Neural cell (in vitro differentiated cells): ENCODE data around the gene APOL5. TPM values are rescaled to one million over a fixed set of nuclear protein-coding genes. Genes with fewer than 3 reads are reported as not detected.
"Not testable (repeated sequence)": the region's sequence is repeated elsewhere in the genome, so short reads cannot be mapped to it uniquely, and the experiment has no call there.

Source experiments
- H2AFZ ChIP-seq: fragments of 200-600, 300-800 bp; sonication (generic), shearing (Covaris generic); 2 replicates; pipeline ENCODE4 v1.6.0; 2014; ENCODE audit warnings: low read depth, mild to moderate bottlenecking, antibody characterized with exemption, low read length, moderate library complexity
- H3F3A ChIP-seq: fragments of 200-600 bp; shearing (Covaris generic); 2 replicates; pipeline ENCODE4 v1.6.1; 2016; ENCODE audit warnings: mild to moderate bottlenecking, moderate library complexity, mixed read lengths, antibody characterized with exemption, low read length; ENCODE audit not compliant: insufficient read depth, poor library complexity, severe bottlenecking
- H3K27ac ChIP-seq: fragments of 200-600, 300-800 bp; sonication (generic), shearing (Covaris generic); 2 replicates; pipeline ENCODE4 v1.5.1; 2014; ENCODE audit warnings: mild to moderate bottlenecking, low read length, moderate library complexity
- H3K27me3 ChIP-seq: fragments of 300-800, 200-600 bp; sonication (generic), shearing (Covaris generic); 2 replicates; pipeline ENCODE4 v1.6.0; 2014; ENCODE audit warnings: mild to moderate bottlenecking, low read depth, low read length, moderate library complexity; ENCODE audit not compliant: insufficient read depth
- H3K36me3 ChIP-seq: fragments of 300-800, 200-600 bp; sonication (generic), shearing (Covaris generic); 2 replicates; pipeline ENCODE4 v1.5.1; 2014; ENCODE audit warnings: mild to moderate bottlenecking, antibody characterized with exemption, low read length, moderate library complexity; ENCODE audit not compliant: insufficient read depth
- H3K4me2 ChIP-seq: fragments of 300-800, 200-600 bp; sonication (generic), shearing (Covaris generic); 2 replicates; pipeline ENCODE4 v1.6.0; 2014; ENCODE audit warnings: mild to moderate bottlenecking, low read length
- H3K4me3 ChIP-seq: fragments of 300-800, 200-600 bp; sonication (generic), shearing (Covaris generic); 2 replicates; pipeline ENCODE4 v1.5.1; 2014; ENCODE audit warnings: mild to moderate bottlenecking, low read length, moderate library complexity
- H3K79me2 ChIP-seq: fragments of 200-600 bp; shearing (Covaris generic); replicated peaks from 2 replicates; pipeline ENCODE4 v1.6.0; 2014; ENCODE audit warnings: mild to moderate bottlenecking, low read length, moderate library complexity; ENCODE audit not compliant: insufficient read depth
- H3K9ac ChIP-seq: fragments of 300-800, 200-600 bp; sonication (generic), shearing (Covaris generic); 2 replicates; pipeline ENCODE4 v1.6.1; 2016; ENCODE audit warnings: mild to moderate bottlenecking, low read length, mixed read lengths
- H3K9me2 ChIP-seq: fragments of 200-600 bp; shearing (Covaris generic); 2 replicates; pipeline ENCODE4 v1.6.1; 2016; ENCODE audit warnings: mild to moderate bottlenecking, low read length, mixed read lengths; ENCODE audit not compliant: insufficient read depth
- H3K9me3 ChIP-seq: fragments of 200-600, 300-800 bp; sonication (generic), shearing (Covaris generic); 2 replicates; pipeline ENCODE4 v1.6.1; 2016; ENCODE audit warnings: mild to moderate bottlenecking, mixed run types, low read length, moderate library complexity, mixed read lengths
- H4K20me1 ChIP-seq: fragments of 200-600 bp; shearing (Covaris generic); 2 replicates; pipeline ENCODE4 v1.6.1; 2016; ENCODE audit warnings: mild to moderate bottlenecking, mixed run types; ENCODE audit not compliant: insufficient read depth
- EP300 ChIP-seq: fragments of 450-650 bp; conservative IDR thresholded peaks from 2 replicates; pipeline ENCODE4 v1.6.1; 2014; ENCODE audit warnings: antibody characterized with exemption, mild to moderate bottlenecking, moderate library complexity; ENCODE audit not compliant: poor library complexity, severe bottlenecking
- EZH2 ChIP-seq: fragments of 200-600, 300-800 bp; shearing (Covaris generic), sonication (generic); IDR thresholded peaks from 2 replicates; pipeline ENCODE4 v1.6.1; 2014; ENCODE audit warnings: antibody characterized with exemption, low read length, borderline replicate concordance, mild to moderate bottlenecking; ENCODE audit not compliant: insufficient read depth, poor library complexity, severe bottlenecking
- MXI1 ChIP-seq: fragments of 450-650 bp; conservative IDR thresholded peaks from 2 replicates; pipeline ENCODE4 v1.6.1; 2014; ENCODE audit warnings: antibody characterized with exemption, mild to moderate bottlenecking; ENCODE audit not compliant: poor library complexity, severe bottlenecking
- POLR2AphosphoS5 ChIP-seq: IDR thresholded peaks from 2 replicates; pipeline ENCODE4 v1.6.1; 2012
- RAD21 ChIP-seq: fragments of 450-650 bp; conservative IDR thresholded peaks from 2 replicates; pipeline ENCODE4 v1.6.1; 2014; ENCODE audit warnings: antibody characterized with exemption, mild to moderate bottlenecking, moderate library complexity
- SMC3 ChIP-seq: fragments of 450-650 bp; conservative IDR thresholded peaks from 2 replicates; pipeline ENCODE4 v1.6.1; 2014; ENCODE audit warnings: antibody characterized with exemption, mild to moderate bottlenecking, moderate library complexity; ENCODE audit not compliant: poor library complexity
- TAF1 ChIP-seq: IDR thresholded peaks from 2 replicates; pipeline ENCODE4 v1.6.1; 2012; ENCODE audit warnings: low read depth
- polyA plus RNA-seq: library from polyadenylated mRNA; depleted of rRNA; stranded (reverse); fragments of >200 nt; gene quantifications from 2 replicates; pipeline ENCODE4 v1.2.3, GENCODE V29; 2014
- TF ChIP-seq, protein P1 (sequence below): IDR thresholded peaks from 2 replicates; pipeline ENCODE4 v1.6.1; 2012; ENCODE audit warnings: borderline replicate concordance
- TF ChIP-seq, protein P2 (sequence below): fragments of 450-650 bp; IDR thresholded peaks from 2 replicates; pipeline ENCODE4 v1.5.1; 2014; ENCODE audit warnings: antibody characterized with exemption, mild to moderate bottlenecking, moderate library complexity; ENCODE audit not compliant: poor library complexity, severe bottlenecking

The APOL5 gene
- polyA plus RNA-seq, 1 donor from 2014 or later: not detected

DNA sequence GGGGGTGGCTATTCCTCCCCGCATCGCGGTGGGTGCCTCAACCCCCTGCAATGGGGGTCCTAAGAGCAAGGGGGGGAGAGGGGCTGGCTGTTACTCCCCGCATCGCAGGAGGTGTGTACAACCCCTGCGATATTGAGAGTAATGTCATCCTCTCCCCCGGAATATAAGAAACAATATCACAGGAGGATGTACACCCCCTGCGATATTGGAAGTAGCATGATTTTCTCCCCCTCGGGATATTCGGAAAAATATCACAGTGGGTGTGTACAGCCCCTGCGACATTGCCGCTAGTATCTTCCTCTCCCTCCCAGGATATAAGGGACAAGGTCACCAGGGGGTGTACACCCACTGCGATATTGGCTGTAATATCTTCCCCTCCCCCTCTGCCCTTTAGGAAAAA, 22.5 kb upstream of the APOL5 start:
- no peaks in the 10 kb centered on the region for H4K20me1 ChIP-seq
- no peaks in the 10 kb centered on the region for H3K9me3 ChIP-seq
- H3K4me2 ChIP-seq: no peak overlapping the region
- TF ChIP-seq MXI1 (no peak), EP300 (no peak), SMC3 (no peak), RAD21 (no peak), POLR2AphosphoS5 (no peak), EZH2 (no peak), TAF1 (no peak)
- TF ChIP-seq, protein P1, sequence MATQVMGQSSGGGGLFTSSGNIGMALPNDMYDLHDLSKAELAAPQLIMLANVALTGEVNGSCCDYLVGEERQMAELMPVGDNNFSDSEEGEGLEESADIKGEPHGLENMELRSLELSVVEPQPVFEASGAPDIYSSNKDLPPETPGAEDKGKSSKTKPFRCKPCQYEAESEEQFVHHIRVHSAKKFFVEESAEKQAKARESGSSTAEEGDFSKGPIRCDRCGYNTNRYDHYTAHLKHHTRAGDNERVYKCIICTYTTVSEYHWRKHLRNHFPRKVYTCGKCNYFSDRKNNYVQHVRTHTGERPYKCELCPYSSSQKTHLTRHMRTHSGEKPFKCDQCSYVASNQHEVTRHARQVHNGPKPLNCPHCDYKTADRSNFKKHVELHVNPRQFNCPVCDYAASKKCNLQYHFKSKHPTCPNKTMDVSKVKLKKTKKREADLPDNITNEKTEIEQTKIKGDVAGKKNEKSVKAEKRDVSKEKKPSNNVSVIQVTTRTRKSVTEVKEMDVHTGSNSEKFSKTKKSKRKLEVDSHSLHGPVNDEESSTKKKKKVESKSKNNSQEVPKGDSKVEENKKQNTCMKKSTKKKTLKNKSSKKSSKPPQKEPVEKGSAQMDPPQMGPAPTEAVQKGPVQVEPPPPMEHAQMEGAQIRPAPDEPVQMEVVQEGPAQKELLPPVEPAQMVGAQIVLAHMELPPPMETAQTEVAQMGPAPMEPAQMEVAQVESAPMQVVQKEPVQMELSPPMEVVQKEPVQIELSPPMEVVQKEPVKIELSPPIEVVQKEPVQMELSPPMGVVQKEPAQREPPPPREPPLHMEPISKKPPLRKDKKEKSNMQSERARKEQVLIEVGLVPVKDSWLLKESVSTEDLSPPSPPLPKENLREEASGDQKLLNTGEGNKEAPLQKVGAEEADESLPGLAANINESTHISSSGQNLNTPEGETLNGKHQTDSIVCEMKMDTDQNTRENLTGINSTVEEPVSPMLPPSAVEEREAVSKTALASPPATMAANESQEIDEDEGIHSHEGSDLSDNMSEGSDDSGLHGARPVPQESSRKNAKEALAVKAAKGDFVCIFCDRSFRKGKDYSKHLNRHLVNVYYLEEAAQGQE: no peak
- TF ChIP-seq, protein P2, sequence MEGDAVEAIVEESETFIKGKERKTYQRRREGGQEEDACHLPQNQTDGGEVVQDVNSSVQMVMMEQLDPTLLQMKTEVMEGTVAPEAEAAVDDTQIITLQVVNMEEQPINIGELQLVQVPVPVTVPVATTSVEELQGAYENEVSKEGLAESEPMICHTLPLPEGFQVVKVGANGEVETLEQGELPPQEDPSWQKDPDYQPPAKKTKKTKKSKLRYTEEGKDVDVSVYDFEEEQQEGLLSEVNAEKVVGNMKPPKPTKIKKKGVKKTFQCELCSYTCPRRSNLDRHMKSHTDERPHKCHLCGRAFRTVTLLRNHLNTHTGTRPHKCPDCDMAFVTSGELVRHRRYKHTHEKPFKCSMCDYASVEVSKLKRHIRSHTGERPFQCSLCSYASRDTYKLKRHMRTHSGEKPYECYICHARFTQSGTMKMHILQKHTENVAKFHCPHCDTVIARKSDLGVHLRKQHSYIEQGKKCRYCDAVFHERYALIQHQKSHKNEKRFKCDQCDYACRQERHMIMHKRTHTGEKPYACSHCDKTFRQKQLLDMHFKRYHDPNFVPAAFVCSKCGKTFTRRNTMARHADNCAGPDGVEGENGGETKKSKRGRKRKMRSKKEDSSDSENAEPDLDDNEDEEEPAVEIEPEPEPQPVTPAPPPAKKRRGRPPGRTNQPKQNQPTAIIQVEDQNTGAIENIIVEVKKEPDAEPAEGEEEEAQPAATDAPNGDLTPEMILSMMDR: no peak
- H2AFZ ChIP-seq: no peak overlapping the region
- H3K9ac ChIP-seq: no peak overlapping the region
- no peak overlapping the region for H3K27ac ChIP-seq
- H3F3A ChIP-seq: no peaks in the 10 kb centered on the region
- H3K4me3 ChIP-seq: no peak overlapping the region
- no peaks in the 10 kb centered on the region for H3K79me2 ChIP-seq
- no peaks in the 10 kb centered on the region for H3K9me2 ChIP-seq
- no peaks in the 10 kb centered on the region for H3K36me3 ChIP-seq
- no peaks in the 10 kb centered on the region for H3K27me3 ChIP-seq

DNA sequence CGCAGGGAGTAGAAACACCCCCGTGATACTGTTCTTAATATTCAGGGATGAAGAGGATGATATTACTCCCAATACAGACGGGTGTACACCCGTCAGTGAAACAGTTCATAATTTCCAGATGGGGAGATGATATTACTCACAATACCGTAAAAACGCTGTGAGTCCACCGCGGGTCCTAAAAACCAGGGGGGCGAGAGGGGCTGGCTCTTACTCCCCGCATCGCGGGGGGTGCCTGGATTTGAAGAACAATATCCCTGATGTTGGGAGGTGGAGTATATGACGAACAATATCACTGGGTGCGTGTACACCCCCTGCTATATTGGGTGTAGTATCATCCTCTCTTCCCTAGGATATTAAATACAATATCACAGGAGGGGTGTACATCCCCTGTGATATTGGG, 20.5 kb upstream of the APOL5 start:
- Histone ChIP-seq H3K27me3 (no peaks in the 10 kb centered on the region), H3K9me3 (no peaks in the 10 kb centered on the region), H3K4me2 (no peak overlapping the region), H3F3A (no peaks in the 10 kb centered on the region), H4K20me1 (no peaks in the 10 kb centered on the region), H3K36me3 (no peaks in the 10 kb centered on the region), H3K9ac (no peak overlapping the region), H3K9me2 (no peaks in the 10 kb centered on the region), H3K79me2 (no peaks in the 10 kb centered on the region), H2AFZ (no peak overlapping the region), H3K27ac (no peak overlapping the region), H3K4me3 (no peak overlapping the region)
- TF ChIP-seq, protein P1: no peak
- no peak for TF ChIP-seq MXI1
- TF ChIP-seq POLR2AphosphoS5: no peak
- no peak for TF ChIP-seq SMC3
- TF ChIP-seq, protein P2: no peak
- TF ChIP-seq EZH2: no peak
- TF ChIP-seq EP300: no peak
- no peak for TF ChIP-seq TAF1
- no peak for TF ChIP-seq RAD21

DNA sequence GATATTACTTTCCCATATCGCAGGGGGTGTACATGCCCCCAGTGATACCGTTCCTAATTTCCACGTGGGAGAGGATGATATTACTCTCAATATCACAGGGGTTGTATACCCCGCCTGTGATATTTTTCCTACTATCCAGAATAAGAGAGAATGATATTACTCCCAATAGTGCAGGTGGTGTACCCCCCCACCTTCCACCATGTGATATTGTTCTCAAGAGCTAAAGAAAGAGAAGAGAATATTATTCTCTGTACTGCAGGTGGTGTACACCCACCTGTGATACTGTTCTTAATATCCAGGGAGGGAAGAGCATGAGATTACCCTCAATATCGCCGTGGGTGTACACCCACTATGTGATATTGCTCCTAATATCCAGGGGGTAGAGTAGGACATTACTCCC, 17.8 kb upstream of the APOL5 start:
- not testable (repeated sequence) for H3K27me3 ChIP-seq, H4K20me1 ChIP-seq, H3F3A ChIP-seq, H3K9ac ChIP-seq, H3K36me3 ChIP-seq, H3K9me3 ChIP-seq, H3K9me2 ChIP-seq, H3K4me2 ChIP-seq, H2AFZ ChIP-seq, H3K79me2 ChIP-seq, H3K4me3 ChIP-seq, H3K27ac ChIP-seq
